ENCODE data around the gene IL1RAPL1.

Gene IL1RAPL1

GRCh38 chrX:29941287-29941686 lies 1354.0 kb downstream of the IL1RAPL1 start:
- DNase-seq: no peak

GRCh38 chrX:29947225-29947624 lies 1360.0 kb downstream of the IL1RAPL1 start:
- no peak for DNase-seq

DNA sequence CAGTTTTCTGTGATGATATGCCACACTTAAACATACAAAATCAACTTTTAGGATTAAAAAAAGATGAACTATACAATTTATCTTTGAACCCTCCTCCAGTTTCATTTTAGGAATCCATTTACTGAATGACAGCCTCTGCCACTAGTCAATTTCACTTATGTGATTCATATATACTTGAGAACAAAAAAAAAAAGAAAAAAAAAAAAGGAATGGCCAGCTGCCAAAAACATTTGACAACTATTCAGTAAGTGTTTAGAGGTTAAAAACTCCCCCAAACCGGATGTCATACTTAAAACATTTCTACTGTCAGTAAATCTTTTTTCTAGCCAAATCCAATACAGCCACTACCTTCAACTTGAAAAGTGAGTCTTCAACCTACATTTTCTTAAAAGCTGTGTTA lies 1361.4 kb downstream of the IL1RAPL1 start:
- no peak for DNase-seq

DNA sequence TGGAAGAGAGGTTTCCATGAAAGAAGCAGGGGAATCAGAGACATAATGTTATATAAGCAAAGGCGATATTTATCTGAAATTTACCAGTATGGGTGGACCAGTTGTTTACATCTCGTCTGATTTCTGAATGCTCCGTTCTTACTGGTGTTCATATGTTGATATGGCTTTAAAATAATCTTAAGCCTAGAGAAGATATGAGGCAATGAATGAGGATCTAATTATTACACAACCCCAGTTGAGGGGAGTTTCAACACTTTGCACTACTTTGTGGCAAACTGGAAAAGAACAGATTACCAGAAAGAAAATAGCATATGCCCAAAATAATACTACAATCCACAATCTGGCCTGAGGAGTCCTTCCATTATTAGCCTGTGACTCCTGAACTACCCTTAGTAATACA lies 1364.8 kb downstream of the IL1RAPL1 start:
- no peak for DNase-seq

DNA sequence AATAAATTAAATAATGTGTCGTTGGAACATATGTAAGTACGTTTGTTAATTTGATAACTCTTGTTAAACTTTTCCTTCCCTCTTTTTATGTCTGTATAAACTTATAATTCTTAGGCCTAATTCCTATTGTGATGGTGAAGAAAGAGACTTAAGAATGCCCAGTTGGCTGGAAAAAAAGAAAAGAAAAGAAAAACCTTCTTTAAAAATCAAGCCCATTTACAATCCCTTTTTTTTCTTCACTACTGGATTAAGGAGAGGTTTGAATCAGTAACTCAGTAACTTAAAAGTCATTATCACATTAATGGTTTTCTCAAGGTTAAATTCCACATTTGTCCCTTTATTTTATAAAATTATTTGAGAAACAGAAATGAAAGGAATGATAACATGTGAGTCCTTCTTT lies 1374.8 kb downstream of the IL1RAPL1 start:
- DNase-seq: no peak

GRCh38 chrX:29965634-29966033 lies 1378.4 kb downstream of the IL1RAPL1 start:
- DNase-seq: no peak

DNA sequence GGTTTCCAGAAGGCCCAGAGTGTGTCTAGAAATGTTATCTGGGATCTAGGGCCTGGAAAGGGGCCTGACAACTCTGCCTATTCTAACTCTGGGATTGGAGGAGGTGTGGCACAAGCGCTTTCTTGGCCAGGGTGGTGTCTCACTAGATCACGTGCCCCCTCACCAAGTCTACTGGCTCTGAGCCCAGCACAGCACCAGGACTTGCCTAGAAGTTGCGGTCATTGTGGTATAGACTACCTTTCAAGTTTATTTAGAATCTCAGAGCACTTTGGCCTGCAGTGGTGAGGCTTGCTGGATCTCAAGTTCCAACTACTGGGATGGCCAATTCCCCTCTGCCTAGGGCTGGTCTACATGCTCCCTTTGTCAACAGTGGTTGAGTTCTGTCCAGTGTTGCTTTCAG lies 1404.8 kb downstream of the IL1RAPL1 start:
- no peak for DNase-seq

DNA sequence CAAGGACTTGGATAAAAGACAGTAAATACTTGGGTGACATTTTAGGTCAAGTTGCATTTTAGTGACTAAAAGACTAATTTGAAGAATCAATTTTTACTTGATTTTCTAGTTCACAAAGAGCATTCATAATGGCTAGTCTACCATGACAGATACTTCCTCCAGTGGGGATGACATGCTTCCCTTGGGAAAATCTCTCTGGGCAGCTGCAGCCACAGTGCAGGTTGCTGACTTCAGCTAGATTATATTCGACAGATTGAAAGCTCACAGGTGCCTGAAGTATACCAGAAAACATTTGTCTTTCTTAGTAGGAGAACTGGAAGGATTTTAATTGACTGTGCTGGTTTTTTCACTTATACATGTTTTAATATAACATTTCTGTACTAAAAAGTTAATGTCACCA lies 1418.6 kb downstream of the IL1RAPL1 start:
- no peak for DNase-seq
